Activated CD8-positive, alpha-beta memory T cell treated with anti-CD3 and anti-CD28 coated beads, Interleukin-2, amount 50 U/mL, for 48 hours (primary cell): ENCODE data around the gene VSX1.

Experiments
- DNase-seq: peaks from one replicate; pipeline ENCODE4 v3.0.0-alpha.2; 2020

Gene VSX1

DNA sequence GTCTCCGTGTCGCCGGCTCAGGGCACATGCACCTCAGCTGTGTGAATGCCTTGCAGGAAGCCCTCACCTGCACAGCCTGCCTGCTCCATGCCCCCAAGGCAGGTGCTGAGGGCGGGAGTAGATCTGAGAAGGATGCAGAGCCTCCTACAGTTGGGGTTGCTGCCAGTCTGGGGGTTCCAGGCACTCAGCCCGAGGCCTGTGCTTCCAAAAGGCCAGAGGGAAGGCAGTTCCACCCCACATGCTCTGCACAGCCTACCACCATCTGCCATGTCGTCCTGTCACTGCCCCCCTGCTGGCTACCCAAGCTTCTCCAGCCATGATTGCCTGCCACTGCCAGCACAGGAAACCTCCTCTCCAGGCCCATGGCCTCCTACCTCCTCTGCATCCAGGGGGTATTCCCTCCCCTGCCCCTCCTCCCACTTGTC lies 43.3 kb downstream of the VSX1 start:
- DNase-seq: no peak

DNA sequence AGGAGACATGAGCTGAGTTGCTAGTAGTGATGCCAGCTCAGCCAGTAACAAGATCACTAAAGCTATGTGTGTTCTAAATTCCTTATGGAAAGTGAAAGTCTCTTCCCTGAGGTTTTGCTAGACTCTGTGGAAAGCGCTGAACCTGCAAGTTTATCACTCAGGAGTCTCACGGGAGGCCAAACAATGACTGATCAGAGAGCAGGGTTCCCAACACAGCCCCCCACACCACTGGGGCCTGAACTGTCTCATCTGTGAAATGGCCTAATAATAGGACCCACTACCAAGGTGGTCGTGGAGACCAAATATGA lies 43.9 kb downstream of the VSX1 start:
- DNase-seq: no peak

DNA sequence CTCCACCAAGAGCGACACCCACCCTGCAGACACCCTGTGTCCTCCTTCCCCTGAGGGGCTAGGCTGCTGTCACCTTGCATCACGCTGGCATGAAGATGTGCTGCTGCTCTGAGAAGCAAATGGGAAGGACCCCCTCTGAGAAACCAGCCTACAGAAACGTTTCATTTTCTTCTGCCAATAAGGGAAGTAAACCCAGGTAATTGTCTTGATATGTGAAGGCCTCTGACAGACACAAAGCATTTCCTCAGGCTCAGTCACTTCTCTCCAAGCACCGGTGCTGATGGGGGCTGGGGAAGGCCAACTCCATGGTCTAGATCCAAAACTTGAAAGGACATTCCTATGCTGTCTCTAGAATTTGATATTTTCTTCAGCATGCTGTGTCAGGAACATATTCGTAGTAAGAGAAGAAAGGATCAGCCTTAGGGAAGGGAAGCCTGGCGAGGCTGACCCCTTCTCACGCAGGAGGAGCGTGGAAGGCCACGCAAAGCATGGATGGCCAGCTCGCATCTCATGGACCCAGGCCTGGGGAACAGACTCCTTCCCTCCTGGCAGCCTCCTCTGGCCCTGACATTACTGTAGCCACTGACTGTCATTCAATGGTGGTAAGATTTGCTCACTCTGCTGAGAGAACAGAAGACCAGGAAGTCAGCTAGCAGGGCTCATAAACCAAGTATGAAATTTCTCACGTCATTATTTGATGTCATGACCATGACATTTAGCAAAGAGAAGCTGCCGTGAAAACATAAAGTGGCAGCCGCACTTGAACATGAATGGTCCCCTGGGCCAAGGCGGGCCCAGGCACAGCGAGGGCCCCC lies 44.4 kb downstream of the VSX1 start:
- DNase-seq: no peak

DNA sequence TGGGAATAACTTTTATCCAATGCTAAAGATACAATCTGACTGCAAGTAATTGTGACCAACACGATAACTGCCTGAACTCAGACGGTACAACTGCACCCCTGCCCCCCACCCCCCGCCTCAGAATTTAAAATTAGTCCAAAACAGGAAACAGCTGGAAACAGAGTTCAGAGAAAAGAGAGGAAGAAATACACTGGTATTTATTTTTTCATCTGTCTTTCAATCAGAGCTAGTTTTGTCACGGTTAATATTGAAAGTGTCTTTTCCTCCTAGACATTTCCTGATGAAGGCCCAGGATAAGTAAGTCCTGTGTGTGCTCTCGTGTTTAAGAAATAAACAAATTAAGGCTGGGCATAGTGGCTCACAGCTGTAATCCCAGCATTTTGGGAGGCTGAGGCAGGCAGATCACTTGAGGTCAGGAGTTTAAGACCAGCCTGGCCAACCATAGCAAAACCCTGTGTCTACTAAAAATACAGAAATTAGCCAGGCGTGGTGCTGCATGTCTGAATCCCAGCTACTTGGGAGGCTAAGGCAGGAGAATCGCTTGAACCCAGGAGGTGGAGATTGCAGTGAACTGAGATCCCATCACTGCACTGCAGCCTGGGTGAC lies 45.5 kb downstream of the VSX1 start:
- no peak for DNase-seq

DNA sequence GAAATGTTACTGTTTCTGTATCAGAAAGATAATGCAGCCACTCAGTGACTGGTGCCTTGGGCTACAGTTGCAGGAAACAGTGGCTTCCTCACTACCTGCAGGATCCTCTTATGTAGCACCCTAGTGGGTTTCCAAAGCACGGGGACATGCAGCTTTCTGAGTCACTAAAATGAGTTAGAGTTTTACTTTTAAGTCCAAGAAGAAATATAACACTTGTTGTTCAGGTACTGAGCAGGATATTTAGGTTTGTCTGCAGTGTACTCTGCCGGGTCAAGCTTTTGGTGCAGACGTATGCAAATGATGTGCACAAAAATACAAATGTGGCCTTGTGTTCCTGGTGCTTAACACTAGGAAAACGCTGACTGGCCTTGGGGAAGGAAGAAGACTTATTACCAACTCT lies 46.0 kb downstream of the VSX1 start:
- no peak for DNase-seq

DNA sequence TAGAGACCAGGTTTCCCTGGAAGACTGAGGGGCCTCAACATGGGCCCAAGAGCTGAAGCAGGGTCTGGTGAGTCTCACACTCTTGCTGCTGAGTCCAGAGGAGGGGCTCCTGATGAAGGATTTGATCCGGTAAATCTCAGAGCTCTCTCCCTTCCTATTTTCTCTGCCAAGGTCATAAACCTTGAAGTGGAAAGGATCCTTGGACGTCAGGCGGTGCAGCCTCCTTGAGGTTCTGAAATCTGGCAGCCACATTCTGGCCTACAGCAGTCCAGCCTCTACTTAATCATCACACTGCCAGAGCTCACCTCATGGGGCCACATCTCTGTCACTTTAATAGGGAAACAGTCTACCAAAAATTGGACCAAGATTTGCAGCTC lies 48.0 kb downstream of the VSX1 start:
- no peak for DNase-seq

DNA sequence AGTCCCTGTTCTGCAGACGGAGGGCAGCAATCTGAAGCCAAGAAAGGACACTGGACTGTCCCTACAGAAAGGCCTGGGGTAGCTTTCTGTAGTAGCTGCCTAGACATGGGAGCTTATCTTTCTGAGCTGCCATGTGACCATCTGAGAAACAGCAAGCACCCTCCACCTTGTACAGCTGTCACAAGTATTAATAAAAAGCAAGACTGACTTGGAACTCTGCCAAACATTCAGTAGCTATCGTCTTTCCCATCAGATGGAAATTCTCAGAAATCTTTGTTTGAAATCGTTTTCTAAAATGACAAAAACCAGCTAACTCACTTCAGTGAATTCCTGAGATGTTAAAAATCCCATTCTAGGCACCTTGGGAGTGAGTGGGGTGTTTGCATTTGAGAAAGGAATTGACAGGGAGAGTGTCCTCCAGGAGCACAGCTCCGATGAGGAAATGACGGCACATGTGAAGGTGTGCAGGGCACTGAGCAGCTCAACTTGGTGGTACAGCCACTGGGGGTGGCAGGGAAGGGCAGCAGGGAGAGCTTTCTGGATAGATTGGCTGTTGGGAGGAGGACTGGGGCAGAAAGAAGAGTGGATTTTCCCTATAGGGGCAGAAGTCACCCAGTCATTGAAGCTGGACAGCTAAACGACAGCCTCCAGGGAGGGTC lies 48.5 kb downstream of the VSX1 start:
- no peak for DNase-seq

DNA sequence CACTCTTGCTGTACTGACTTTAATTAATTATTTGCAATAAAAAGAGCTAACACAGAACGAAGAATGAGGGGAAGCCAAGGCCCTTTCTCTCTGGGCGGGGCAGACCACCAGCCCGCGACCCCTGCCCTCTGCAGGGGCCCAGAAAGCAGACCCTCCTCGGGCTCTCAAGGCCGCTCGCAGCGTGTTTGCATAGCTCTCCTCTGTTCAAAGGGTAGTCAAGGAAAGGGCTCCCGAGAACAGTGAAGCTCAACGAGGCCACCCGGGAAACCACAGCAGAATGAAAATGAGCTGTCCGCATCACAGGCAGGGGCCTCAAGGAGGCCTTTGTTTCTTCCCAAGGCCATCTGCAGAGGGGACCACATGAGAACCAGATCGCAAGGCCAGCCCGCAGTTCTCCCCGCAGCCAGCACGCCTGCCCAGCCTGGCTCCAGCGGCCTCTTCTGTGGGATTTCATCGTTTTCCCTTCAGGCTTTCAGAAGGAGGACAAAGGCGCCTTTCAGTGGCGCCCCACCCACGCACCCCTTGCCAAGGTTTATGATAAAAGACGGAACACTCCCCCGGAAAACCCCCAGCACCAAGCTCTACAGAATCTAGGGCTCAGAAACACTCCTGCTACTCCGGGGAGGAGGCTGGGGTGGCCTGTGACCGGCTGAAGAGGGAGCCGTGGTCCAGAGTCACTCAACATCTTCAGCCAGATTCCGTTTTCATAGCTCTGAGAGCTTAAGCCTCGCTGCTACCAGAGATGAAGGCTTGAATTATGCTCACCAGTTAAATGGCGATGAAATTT lies 49.3 kb downstream of the VSX1 start:
- no peak for DNase-seq

DNA sequence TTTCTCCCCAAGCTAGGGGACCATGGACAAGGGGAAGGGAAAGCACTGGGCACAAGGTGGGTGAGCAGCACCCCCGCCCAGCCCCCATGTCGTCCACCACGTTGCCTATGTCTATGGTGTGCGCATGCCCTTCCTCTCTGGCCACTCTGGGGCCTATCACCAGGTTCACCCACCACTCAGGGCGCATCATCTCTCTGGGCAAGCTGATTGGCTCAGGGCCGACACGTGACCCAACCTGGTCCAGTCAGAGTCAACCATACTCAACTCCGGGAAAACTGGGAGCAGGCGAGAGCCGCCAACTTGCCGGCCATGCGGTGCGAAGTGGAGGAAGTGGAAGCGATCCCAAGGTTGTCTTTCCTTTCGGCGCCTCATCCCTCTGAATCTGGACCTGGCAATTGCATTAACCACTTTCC lies 49.9 kb downstream of the VSX1 start:
- no peak for DNase-seq

DNA sequence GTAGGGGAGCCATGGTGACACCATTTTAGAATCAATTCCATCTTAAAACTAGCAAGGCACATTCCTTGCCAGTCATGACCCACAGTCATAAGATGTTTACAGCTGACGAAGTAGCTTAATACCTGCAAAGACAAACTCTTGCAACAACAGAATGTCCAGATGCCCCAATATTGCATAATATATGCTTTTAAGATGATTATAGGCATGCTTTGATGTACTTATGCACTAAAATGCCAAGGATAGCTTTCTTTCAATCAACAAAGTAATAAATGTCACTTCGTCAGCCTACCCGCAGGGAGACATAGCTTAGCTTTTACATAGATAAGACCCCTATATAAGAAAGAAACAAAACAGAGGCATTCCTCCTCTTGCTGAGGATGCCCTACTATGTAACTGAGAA lies 50.7 kb downstream of the VSX1 start:
- DNase-seq: no peak

DNA sequence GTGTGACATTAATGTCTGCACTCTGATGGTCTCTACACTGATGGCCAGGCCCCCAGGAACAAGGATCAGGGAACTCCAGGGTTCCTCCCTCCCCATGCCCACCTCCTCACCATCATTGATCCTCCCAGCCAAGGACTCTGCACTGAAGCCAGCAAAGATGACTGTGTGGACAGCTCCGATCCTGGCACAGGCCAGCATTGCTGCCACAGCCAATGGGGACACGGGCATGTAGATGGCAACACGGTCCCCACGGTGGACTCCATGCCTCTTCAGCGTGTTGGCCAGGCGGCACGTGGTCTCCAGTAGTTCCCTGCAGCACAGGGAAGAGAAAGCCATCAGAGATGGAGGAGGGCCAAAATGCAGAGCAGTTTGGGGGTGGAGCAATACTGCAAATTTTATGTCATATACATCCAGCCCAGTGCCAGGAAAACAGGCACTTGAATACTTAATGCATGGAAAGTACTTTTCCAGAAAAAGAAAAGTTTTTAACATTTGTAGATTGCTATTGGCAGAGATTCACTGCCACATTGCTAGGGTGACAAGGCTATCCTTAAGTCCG lies 51.2 kb downstream of the VSX1 start:
- no peak for DNase-seq

DNA sequence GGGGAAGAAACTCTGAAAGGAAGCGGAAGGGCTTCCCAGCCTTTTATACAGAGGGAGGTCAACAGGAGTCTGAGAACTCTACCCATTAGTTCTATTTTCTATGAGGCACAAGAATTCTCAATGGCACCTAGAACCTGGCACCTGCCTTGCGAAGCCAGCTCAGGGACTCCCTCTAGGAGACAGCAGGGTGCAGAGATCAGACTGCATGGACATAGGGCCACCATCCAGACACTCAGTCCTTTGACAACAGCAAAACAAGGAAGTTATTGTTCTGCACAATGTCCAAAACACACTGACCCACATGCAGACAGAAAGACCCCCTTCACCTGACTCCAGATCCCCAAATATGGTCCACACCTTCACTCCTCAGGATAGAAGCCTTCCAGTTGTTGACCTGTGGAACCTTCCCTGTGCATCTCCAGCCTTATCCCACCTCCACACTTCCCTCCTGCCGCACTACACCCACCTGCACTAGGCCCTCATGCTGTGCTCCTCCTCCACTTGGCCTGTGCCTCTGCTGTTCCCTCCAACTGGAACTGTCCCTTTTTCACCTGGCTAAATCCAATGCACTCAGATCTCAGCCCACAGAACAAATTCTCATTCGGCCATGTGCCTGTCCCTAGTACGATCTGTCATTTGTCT lies 51.8 kb downstream of the VSX1 start:
- no peak for DNase-seq

DNA sequence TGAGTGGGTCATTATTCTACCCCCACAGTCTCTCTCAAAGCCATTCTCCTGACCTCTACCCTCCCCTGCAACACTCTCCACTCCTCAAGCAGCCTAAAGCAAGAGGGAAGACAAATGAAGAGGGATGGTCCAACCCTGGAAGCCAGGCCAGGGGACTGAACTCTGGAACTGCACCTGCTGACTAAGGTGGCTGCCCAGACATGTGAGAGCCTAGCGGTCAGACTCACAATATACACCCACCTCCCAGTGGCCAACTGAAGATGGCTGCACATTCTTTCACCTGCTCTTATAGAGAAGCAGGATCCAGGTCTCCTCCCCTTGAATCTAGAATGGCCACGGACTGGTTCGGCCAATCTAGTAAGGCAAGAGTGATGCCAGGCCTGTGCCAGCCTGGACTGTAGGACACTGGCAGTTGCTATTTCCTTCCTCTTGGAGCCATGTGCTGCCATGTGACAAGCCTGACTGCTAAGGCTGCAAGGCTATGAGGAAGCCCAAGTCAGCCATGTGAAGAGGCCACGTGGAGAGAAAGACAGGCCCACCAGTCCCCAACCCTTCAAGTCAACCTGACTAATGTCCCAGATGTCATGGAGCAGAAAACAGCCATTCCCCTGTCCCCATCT lies 55.8 kb downstream of the VSX1 start:
- no peak for DNase-seq
